Measurements from ENCODE around the gene SMS.

Gene SMS

DNA sequence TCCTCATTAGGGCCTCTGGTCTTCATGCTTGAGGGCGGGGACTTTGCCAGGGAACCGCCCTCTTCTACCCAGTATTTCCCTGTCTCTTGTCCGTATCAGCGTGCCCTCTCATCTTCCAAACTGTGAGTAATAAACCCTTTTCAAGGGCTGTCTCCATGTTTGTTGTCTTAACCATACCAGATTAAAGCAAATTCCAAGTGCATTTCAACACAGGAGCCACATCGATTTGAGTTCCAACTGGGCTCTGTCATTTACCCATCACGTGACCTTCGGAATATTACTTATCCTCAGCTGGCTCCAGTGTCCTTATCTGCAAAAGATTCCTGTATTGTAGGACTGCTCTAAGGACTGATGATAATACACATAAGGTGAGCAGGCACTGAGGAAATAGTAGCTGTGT lies 85.2 kb downstream of the SMS start:
- Histone ChIP-seq H3K9ac (ENCODE audit: low read length) (no peak overlapping the region), H2AFZ (ENCODE audit: low read depth, low read length, severe bottlenecking) (no peak overlapping the region), H3K79me2 (ENCODE audit: insufficient read depth, low read length) (no peaks in the 10 kb centered on the region), H3F3A (ENCODE audit: insufficient read depth) (no peaks in the 10 kb centered on the region), H3K9me2 (replicated peaks; ENCODE audit: insufficient read depth, low read length) (no peaks in the 10 kb centered on the region), H3K4me2 (ENCODE audit: low read depth, low read length, poor library complexity, severe bottlenecking) (no peak overlapping the region), H4K20me1 (ENCODE audit: low read depth, low read length) (no peaks in the 10 kb centered on the region), H3K36me3 (ENCODE audit: low read length) (no peaks in the 10 kb centered on the region), H3K4me3 (ENCODE audit: insufficient read depth, low read length, poor library complexity, severe bottlenecking) (no peak overlapping the region), H3K9me3 (ENCODE audit: insufficient read depth, low read length) (no peaks in the 10 kb centered on the region), H3K27me3 (ENCODE audit: low read length) (no peaks in the 10 kb centered on the region), H3K27ac (ENCODE audit: low read depth, low read length) (no peak overlapping the region)
- TF ChIP-seq EZH2phosphoT487 (conservative IDR thresholded peaks at IDR 0.05; ENCODE audit: low read length) = no peak
- TF ChIP-seq, protein P1, sequence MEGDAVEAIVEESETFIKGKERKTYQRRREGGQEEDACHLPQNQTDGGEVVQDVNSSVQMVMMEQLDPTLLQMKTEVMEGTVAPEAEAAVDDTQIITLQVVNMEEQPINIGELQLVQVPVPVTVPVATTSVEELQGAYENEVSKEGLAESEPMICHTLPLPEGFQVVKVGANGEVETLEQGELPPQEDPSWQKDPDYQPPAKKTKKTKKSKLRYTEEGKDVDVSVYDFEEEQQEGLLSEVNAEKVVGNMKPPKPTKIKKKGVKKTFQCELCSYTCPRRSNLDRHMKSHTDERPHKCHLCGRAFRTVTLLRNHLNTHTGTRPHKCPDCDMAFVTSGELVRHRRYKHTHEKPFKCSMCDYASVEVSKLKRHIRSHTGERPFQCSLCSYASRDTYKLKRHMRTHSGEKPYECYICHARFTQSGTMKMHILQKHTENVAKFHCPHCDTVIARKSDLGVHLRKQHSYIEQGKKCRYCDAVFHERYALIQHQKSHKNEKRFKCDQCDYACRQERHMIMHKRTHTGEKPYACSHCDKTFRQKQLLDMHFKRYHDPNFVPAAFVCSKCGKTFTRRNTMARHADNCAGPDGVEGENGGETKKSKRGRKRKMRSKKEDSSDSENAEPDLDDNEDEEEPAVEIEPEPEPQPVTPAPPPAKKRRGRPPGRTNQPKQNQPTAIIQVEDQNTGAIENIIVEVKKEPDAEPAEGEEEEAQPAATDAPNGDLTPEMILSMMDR (IDR thresholded peaks at IDR 0.05; ENCODE audit: insufficient read depth, low read length, poor library complexity, severe bottlenecking) = no peak

DNA sequence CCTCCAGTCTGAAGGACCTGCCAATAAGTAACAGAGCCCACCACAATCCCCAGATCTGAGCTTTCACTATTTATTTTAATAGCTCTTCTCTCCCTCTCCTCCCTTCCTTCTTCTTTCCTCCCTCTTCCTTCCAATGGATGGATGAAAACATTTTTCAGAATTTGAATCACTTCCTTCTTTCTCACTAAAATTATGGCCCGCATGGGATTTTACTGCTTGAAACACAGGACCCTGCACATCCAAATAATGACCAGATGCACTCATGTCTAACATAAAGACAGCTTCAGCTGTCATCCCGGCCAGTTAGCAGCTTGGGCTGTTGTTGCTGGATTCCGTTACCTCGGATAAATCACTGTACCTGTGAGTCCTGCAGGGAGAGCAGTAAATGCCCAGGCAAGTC lies 86.2 kb downstream of the SMS start:
- no peaks in the 10 kb centered on the region for H4K20me1 ChIP-seq (ENCODE audit: low read depth, low read length)
- no peaks in the 10 kb centered on the region for H3K27me3 ChIP-seq (ENCODE audit: low read length)
- no peak overlapping the region for H3K27ac ChIP-seq (ENCODE audit: low read depth, low read length)
- no peak overlapping the region for H3K4me3 ChIP-seq (ENCODE audit: insufficient read depth, low read length, poor library complexity, severe bottlenecking)
- H3K4me2 ChIP-seq (ENCODE audit: low read depth, low read length, poor library complexity, severe bottlenecking) = no peak overlapping the region
- no peak overlapping the region for H2AFZ ChIP-seq (ENCODE audit: low read depth, low read length, severe bottlenecking)
- no peaks in the 10 kb centered on the region for H3K9me2 ChIP-seq (replicated peaks; ENCODE audit: insufficient read depth, low read length)
- no peak for TF ChIP-seq EZH2phosphoT487 (conservative IDR thresholded peaks at IDR 0.05; ENCODE audit: low read length)
- TF ChIP-seq, protein P1 (IDR thresholded peaks at IDR 0.05; ENCODE audit: insufficient read depth, low read length, poor library complexity, severe bottlenecking) = no peak
- H3K9ac ChIP-seq (ENCODE audit: low read length) = no peak overlapping the region
- H3K36me3 ChIP-seq (ENCODE audit: low read length) = no peaks in the 10 kb centered on the region
- no peaks in the 10 kb centered on the region for H3F3A ChIP-seq (ENCODE audit: insufficient read depth)
- no peaks in the 10 kb centered on the region for H3K9me3 ChIP-seq (ENCODE audit: insufficient read depth, low read length)
- no peaks in the 10 kb centered on the region for H3K79me2 ChIP-seq (ENCODE audit: insufficient read depth, low read length)

- no peak within 1 kb of the TSS for H3K4me2 ChIP-seq (ENCODE audit: low read depth, low read length, poor library complexity, severe bottlenecking)
- no peaks in the 10 kb centered on the region for H3K79me2 ChIP-seq (ENCODE audit: insufficient read depth, low read length)
- no peaks in the 10 kb centered on the region for H3K9me2 ChIP-seq (replicated peaks; ENCODE audit: insufficient read depth, low read length)
Observed at GRCh38 chrX:22032084-22032483, 91.6 kb downstream of the SMS start, which contains the start of gene PHEX. TSS of gene PHEX (plus strand) at chrX:22032325. CDS start at chrX:22033006, 681 bp downstream.

More at GRCh38 chrX:22032084-22032483, 91.6 kb downstream of the SMS start, which contains the start of gene PHEX:
- no peak within 1 kb of the TSS for H2AFZ ChIP-seq (ENCODE audit: low read depth, low read length, severe bottlenecking)
- no peaks in the 10 kb centered on the region for H4K20me1 ChIP-seq (ENCODE audit: low read depth, low read length)
- no peaks in the 10 kb centered on the region for H3F3A ChIP-seq (ENCODE audit: insufficient read depth)
- no peaks in the 10 kb centered on the region for H3K36me3 ChIP-seq (ENCODE audit: low read length)
- H3K9me3 ChIP-seq (ENCODE audit: insufficient read depth, low read length) = no peaks in the 10 kb centered on the region
- H3K4me3 ChIP-seq (ENCODE audit: insufficient read depth, low read length, poor library complexity, severe bottlenecking) = no peak within 1 kb of the TSS
- no peak for TF ChIP-seq EZH2phosphoT487 (conservative IDR thresholded peaks at IDR 0.05; ENCODE audit: low read length)
- TF ChIP-seq, protein P1 (IDR thresholded peaks at IDR 0.05; ENCODE audit: insufficient read depth, low read length, poor library complexity, severe bottlenecking) = no peak
- no peaks in the 10 kb centered on the region for H3K27me3 ChIP-seq (ENCODE audit: low read length)
- no peak within 1 kb of the TSS for H3K9ac ChIP-seq (ENCODE audit: low read length)
- no peak within 1 kb of the TSS for H3K27ac ChIP-seq (ENCODE audit: low read depth, low read length)
